NK-92 (cell line): ENCODE measurements around the gene CFP.

Experiments used
- DNase-seq: peaks from one replicate; lab custom pipeline; 2025; ENCODE audit not compliant: unreplicated experiment; lab: John Stamatoyannopoulos, UW

CFP gene

GRCh38 chrX:47576021-47576898 is 53.5 kb downstream of the CFP start:
- DNase-seq: no peak

GRCh38 chrX:47574547-47575301 is 55.0 kb downstream of the CFP start:
- no peak for DNase-seq

GRCh38 chrX:47574076-47574546 is 55.6 kb downstream of the CFP start:
- DNase-seq: no peak

GRCh38 chrX:47573341-47574075 is 56.2 kb downstream of the CFP start:
- DNase-seq: no peak
